HepG2 (cell line): ENCODE results near the gene ACOT8. TPM values are rescaled to one million over a fixed set of nuclear protein-coding genes. Genes with fewer than 3 reads are reported as not detected.

ENCODE experiments used
- DRAP1 ChIP-seq: IDR thresholded peaks from 2 replicates; pipeline ENCODE4 v1.6.1; 2016; ENCODE audit warnings: missing genetic modification reagents, missing compliant biosample characterization
- GABPA ChIP-seq, 2 experiments: IDR thresholded peaks; 2 replicates each; pipeline ENCODE4 v1.6.1; 2011 to 2016; ENCODE audit warnings: low read depth in 2 of 2, low read length in 1 of 2, missing biosample characterization in 1 of 2, missing genetic modification characterization in 1 of 2
- GTF2F1 ChIP-seq: fragments of 150-350 bp; IDR thresholded peaks from 2 replicates; pipeline ENCODE4 v1.6.1; 2014; ENCODE audit warnings: low read length
- HMGA1 ChIP-seq: sonication (generic); formaldehyde crosslinking; conservative IDR thresholded peaks from 2 replicates; pipeline ENCODE4 v1.4.0; 2020; ENCODE audit warnings: missing genetic modification reagents
- IRF2 ChIP-seq: IDR thresholded peaks from 2 replicates; pipeline ENCODE4 v1.6.1; 2018; ENCODE audit warnings: missing genetic modification reagents, missing compliant biosample characterization
- MAFF ChIP-seq: IDR thresholded peaks from 2 replicates; pipeline ENCODE4 v1.6.1; 2011; ENCODE audit warnings: low read depth, low read length, improper control_type of control experiment
- NFRKB ChIP-seq: fragments of 450-650 bp; IDR thresholded peaks from 2 replicates; pipeline ENCODE4 v1.6.1; 2017
- YEATS4 ChIP-seq: sonication (generic); formaldehyde crosslinking; IDR thresholded peaks from 2 replicates; pipeline ENCODE4 v1.4.0; 2020; ENCODE audit warnings: missing genetic modification reagents, borderline replicate concordance
- ZBTB3 ChIP-seq: sonication (generic); formaldehyde crosslinking; IDR thresholded peaks from 2 replicates; pipeline ENCODE4 v1.4.0; 2020; ENCODE audit warnings: low read depth, mild to moderate bottlenecking, moderate library complexity, missing genetic modification reagents, borderline replicate concordance
- ZNF354B ChIP-seq: sonication (generic); formaldehyde crosslinking; IDR thresholded peaks from 2 replicates; pipeline ENCODE4 v1.8.0; 2022; ENCODE audit warnings: mild to moderate bottlenecking, missing genetic modification reagents
- ZNF367 ChIP-seq: sonication (generic); formaldehyde crosslinking; IDR thresholded peaks from 2 replicates; pipeline ENCODE4 v1.4.0; 2020; ENCODE audit warnings: missing genetic modification reagents, borderline replicate concordance
- ZNF558 ChIP-seq: sonication (generic); formaldehyde crosslinking; IDR thresholded peaks from 2 replicates; pipeline ENCODE4 v1.9.0; 2022; ENCODE audit warnings: mild to moderate bottlenecking, missing genetic modification reagents, borderline replicate concordance
- ZNF564 ChIP-seq: sonication (generic); formaldehyde crosslinking; IDR thresholded peaks from 2 replicates; pipeline ENCODE4 v1.8.1; 2023; ENCODE audit warnings: mild to moderate bottlenecking, missing genetic modification reagents
- ZNF782 ChIP-seq: sonication (generic); formaldehyde crosslinking; IDR thresholded peaks from 2 replicates; pipeline ENCODE4 v1.4.0; 2020; ENCODE audit warnings: missing genetic modification reagents, mild to moderate bottlenecking, borderline replicate concordance
- polyA plus RNA-seq, 8 experiments: library from polyadenylated mRNA; depleted of rRNA in 3 of 8; stranded (reverse) in 7 of 8; unstranded in 1 of 8; fragments of >200 nt; fragmentation: Illumina TruSeq in 4 of 8; extraction: Trizol in 4 of 8; gene quantifications; 2 replicates each; pipeline versions ENCODE4 v1.2.1 to v1.2.3, GENCODE V29; 2011 to 2016; ENCODE audit warnings: low read depth in 4 of 8, missing spikeins in 1 of 8, mixed read lengths in 1 of 8; ENCODE audit not compliant: insufficient read depth in 1 of 8
- total RNA-seq, 5 experiments: library from RNA; depleted of rRNA; stranded (reverse); fragments of >200 nt; fragmentation: Illumina TruSeq; extraction: Trizol; gene quantifications; 2 replicates each; pipeline ENCODE4 v1.2.3, GENCODE V29; 2016; ENCODE audit warnings: low read depth in 1 of 5
- TF ChIP-seq, protein P1 (sequence below): sonication (generic); formaldehyde crosslinking; IDR thresholded peaks from 2 replicates; pipeline ENCODE4 v1.8.0; 2022; ENCODE audit warnings: mild to moderate bottlenecking, missing genetic modification reagents; ENCODE audit not compliant: insufficient replicate concordance
- TF ChIP-seq, protein P2 (sequence below): sonication (generic); formaldehyde crosslinking; IDR thresholded peaks from 2 replicates; pipeline ENCODE4 v1.4.0; 2020; ENCODE audit warnings: missing genetic modification reagents
- TF ChIP-seq, protein P3 (sequence below): IDR thresholded peaks from 2 replicates; pipeline ENCODE4 v1.6.1; 2016; ENCODE audit warnings: missing compliant biosample characterization, missing genetic modification reagents, borderline replicate concordance
- TF ChIP-seq, protein P4 (sequence below): sonication (generic); formaldehyde crosslinking; IDR thresholded peaks from 2 replicates; pipeline ENCODE4 v1.4.0; 2020; ENCODE audit warnings: missing genetic modification reagents, borderline replicate concordance

ACOT8 gene
- total and polyA plus RNA-seq, 2 of the 13 experiments (the other 11 are each of a cell fraction or from before 2014, with no cell fraction given) = 31.4 to 45.5 TPM

DNA sequence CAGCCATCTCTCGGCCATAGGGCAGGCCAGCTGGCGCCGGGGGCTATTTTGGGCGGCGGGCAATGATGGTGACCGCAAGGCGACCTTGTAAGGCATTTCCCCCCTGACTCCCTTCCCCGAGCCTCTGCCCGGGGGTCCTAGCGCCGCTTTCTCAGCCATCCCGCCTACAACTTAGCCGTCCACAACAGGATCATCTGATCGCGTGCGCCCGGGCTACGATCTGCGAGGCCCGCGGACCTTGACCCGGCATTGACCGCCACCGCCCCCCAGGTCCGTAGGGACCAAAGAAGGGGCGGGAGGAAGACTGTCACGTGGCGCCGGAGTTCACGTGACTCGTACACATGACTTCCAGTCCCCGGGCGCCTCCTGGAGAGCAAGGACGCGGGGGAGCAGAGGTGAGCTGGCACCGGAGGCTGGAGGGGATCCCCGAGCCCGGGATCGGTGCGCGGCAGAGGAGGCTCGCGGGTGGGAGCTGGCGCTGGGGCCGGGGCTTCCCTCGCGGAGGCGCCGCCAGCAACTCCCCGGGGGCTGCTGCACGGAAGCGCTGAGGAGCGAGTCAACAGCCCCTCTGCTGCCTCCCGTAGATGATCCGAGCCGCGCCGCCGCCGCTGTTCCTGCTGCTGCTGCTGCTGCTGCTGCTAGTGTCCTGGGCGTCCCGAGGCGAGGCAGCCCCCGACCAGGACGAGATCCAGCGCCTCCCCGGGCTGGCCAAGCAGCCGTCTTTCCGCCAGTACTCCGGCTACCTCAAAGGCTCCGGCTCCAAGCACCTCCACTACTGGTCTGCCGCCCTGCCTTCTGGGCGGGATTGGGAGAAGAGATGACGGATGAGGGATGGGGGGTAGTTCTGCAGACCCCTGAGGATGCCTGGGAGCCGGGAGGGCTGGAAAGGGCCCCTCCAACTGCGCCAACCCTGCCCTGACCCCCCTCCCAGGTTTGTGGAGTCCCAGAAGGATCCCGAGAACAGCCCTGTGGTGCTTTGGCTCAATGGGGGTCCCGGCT lies 34.1 kb upstream of the ACOT8 start, which contains the start of the genes CTSA and NEURL2 (continued):
- TF ChIP-seq, protein P1, sequence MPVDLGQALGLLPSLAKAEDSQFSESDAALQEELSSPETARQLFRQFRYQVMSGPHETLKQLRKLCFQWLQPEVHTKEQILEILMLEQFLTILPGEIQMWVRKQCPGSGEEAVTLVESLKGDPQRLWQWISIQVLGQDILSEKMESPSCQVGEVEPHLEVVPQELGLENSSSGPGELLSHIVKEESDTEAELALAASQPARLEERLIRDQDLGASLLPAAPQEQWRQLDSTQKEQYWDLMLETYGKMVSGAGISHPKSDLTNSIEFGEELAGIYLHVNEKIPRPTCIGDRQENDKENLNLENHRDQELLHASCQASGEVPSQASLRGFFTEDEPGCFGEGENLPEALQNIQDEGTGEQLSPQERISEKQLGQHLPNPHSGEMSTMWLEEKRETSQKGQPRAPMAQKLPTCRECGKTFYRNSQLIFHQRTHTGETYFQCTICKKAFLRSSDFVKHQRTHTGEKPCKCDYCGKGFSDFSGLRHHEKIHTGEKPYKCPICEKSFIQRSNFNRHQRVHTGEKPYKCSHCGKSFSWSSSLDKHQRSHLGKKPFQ (CRISPR knock-in tag) = peak; percentile 95
- peak; percentile 93; the same call in 1 of the 2 replicates for TF ChIP-seq ZBTB3 (CRISPR knock-in tag)
- TF ChIP-seq ZNF354B (CRISPR knock-in tag) = peak; percentile 99
- TF ChIP-seq, protein P2, sequence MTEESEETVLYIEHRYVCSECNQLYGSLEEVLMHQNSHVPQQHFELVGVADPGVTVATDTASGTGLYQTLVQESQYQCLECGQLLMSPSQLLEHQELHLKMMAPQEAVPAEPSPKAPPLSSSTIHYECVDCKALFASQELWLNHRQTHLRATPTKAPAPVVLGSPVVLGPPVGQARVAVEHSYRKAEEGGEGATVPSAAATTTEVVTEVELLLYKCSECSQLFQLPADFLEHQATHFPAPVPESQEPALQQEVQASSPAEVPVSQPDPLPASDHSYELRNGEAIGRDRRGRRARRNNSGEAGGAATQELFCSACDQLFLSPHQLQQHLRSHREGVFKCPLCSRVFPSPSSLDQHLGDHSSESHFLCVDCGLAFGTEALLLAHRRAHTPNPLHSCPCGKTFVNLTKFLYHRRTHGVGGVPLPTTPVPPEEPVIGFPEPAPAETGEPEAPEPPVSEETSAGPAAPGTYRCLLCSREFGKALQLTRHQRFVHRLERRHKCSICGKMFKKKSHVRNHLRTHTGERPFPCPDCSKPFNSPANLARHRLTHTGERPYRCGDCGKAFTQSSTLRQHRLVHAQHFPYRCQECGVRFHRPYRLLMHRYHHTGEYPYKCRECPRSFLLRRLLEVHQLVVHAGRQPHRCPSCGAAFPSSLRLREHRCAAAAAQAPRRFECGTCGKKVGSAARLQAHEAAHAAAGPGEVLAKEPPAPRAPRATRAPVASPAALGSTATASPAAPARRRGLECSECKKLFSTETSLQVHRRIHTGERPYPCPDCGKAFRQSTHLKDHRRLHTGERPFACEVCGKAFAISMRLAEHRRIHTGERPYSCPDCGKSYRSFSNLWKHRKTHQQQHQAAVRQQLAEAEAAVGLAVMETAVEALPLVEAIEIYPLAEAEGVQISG (CRISPR knock-in tag) = peak; percentile 96
- peak; percentile 70; the same call in 1 of the 2 replicates for TF ChIP-seq NFRKB
- peak; percentile 98 for TF ChIP-seq ZNF564 (CRISPR knock-in tag)
- TF ChIP-seq MAFF = peak; percentile 33; the same call in 1 of the 2 replicates
- peak; percentile 92 for TF ChIP-seq DRAP1 (CRISPR knock-in tag)
- peak; percentile 99 for TF ChIP-seq ZNF558 (CRISPR knock-in tag)
- no peak for TF ChIP-seq HMGA1 (CRISPR knock-in tag)
- TF ChIP-seq YEATS4 (CRISPR knock-in tag) = peak; percentile 100
- TF ChIP-seq, protein P3, sequence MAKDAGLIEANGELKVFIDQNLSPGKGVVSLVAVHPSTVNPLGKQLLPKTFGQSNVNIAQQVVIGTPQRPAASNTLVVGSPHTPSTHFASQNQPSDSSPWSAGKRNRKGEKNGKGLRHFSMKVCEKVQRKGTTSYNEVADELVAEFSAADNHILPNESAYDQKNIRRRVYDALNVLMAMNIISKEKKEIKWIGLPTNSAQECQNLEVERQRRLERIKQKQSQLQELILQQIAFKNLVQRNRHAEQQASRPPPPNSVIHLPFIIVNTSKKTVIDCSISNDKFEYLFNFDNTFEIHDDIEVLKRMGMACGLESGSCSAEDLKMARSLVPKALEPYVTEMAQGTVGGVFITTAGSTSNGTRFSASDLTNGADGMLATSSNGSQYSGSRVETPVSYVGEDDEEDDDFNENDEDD (CRISPR knock-in tag) = peak; percentile 99
- peak; percentile 98 for TF ChIP-seq ZNF782 (CRISPR knock-in tag)
- TF ChIP-seq ZNF367 (CRISPR knock-in tag) = no peak
- TF ChIP-seq GABPA (IDR thresholded peaks at IDR 0.05; ENCODE audit: low read depth, low read length) = no peak
- TF ChIP-seq GABPA (CRISPR knock-in tag; IDR thresholded peaks at IDR 0.05; ENCODE audit: low read depth) = peak; percentile 70
- TF ChIP-seq, protein P4, sequence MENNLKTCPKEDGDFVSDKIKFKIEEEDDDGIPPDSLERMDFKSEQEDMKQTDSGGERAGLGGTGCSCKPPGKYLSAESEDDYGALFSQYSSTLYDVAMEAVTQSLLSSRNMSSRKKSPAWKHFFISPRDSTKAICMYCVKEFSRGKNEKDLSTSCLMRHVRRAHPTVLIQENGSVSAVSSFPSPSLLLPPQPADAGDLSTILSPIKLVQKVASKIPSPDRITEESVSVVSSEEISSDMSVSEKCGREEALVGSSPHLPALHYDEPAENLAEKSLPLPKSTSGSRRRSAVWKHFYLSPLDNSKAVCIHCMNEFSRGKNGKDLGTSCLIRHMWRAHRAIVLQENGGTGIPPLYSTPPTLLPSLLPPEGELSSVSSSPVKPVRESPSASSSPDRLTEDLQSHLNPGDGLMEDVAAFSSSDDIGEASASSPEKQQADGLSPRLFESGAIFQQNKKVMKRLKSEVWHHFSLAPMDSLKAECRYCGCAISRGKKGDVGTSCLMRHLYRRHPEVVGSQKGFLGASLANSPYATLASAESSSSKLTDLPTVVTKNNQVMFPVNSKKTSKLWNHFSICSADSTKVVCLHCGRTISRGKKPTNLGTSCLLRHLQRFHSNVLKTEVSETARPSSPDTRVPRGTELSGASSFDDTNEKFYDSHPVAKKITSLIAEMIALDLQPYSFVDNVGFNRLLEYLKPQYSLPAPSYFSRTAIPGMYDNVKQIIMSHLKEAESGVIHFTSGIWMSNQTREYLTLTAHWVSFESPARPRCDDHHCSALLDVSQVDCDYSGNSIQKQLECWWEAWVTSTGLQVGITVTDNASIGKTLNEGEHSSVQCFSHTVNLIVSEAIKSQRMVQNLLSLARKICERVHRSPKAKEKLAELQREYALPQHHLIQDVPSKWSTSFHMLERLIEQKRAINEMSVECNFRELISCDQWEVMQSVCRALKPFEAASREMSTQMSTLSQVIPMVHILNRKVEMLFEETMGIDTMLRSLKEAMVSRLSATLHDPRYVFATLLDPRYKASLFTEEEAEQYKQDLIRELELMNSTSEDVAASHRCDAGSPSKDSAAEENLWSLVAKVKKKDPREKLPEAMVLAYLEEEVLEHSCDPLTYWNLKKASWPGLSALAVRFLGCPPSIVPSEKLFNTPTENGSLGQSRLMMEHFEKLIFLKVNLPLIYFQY (CRISPR knock-in tag) = peak; percentile 95
- TF ChIP-seq IRF2 (CRISPR knock-in tag) = peak; percentile 99
- TF ChIP-seq GTF2F1 = peak; percentile 87
